Measurements from ENCODE around the gene CSF1R. TPM values are rescaled to one million over a fixed set of nuclear protein-coding genes. Genes with fewer than 3 reads are reported as not detected.
A peak's percentile ranks its signal among the peaks of the same experiment; 100 is the strongest.

Gene CSF1R
- total and polyA plus RNA-seq, 10 donors, result 23.1 to 429 (median 291) TPM

DNA sequence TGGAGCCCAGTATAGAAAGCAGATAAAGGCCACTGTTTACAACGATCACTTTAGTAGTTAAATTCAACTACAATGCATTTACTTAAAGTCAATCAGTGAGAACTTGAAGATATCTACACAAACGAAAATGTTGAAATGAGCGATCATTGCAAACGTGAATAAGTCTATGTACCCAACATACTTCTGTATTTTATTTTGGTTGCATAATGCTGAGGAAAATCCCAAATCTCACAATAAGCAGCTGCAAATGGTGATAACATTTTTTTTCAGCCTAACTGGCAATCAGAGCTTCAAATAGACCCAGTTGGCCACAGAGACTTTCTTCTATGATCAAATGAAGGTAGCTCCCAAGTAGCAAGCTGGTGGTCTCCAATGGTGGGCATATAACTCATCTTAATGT lies 37.2 kb upstream of the CSF1R start:
- WGBS, 5 donors, result 45 to 61% (median 55%) methylated on average over 4 of the region's 4 CpGs
- H3K36me3 ChIP-seq, result peaks cover 0 to 90% (median 0%) of the 10 kb centered on the region in 6 donors

DNA sequence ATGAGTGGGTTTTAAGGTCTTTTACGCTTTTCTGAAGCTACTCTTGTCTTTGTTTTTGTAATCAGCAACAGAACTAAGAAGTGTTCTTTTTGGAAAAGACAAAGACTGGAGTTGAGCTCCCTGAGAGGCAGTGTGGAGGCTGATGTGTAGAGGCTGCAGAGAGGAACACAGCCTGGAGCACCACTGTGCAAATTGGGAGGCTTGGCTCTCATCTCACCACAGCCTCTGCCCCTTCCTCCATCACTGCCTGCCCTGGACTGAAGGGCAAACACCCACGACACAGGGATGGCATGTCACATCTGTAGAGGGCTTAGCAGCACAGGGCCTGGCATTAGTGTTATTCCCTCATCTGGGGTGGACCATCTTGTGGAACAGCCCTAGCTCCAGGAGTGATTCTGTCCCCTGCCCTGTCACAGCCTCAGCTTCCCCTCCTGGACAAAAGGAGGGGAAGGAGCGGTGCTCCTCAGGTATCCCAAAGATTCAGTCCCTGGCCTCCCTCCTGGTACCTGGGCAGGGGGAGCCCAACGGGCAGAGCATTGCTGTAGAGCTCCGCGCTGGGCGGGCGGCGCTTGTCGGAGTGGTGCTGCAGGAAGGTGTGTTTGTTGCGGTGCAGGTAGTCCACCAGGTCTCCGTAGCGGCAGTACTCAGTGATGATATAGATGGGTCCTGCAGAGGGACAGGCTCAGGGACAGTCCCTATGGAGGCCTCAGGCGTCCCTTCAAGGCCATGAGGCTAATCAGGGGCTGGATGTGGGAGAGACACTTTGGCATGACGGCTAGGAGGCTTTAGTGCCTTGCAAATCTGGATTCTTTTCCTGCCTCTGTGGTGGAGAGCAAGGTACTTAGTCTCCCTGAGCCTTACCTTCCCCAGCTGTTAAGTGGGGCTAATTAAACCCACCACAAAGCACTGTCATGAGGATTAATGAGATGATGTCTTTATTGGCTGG lies 36.5 kb upstream of the CSF1R start:
- TF ChIP-seq, protein P1, sequence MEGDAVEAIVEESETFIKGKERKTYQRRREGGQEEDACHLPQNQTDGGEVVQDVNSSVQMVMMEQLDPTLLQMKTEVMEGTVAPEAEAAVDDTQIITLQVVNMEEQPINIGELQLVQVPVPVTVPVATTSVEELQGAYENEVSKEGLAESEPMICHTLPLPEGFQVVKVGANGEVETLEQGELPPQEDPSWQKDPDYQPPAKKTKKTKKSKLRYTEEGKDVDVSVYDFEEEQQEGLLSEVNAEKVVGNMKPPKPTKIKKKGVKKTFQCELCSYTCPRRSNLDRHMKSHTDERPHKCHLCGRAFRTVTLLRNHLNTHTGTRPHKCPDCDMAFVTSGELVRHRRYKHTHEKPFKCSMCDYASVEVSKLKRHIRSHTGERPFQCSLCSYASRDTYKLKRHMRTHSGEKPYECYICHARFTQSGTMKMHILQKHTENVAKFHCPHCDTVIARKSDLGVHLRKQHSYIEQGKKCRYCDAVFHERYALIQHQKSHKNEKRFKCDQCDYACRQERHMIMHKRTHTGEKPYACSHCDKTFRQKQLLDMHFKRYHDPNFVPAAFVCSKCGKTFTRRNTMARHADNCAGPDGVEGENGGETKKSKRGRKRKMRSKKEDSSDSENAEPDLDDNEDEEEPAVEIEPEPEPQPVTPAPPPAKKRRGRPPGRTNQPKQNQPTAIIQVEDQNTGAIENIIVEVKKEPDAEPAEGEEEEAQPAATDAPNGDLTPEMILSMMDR (IDR thresholded peaks at IDR 0.05 in 8 of 11, conservative IDR thresholded peaks at IDR 0.05 in 3 of 11), result no peak
- peak in 2 of 3 donors; percentile 15 to 53 for TF ChIP-seq POLR2AphosphoS5 (IDR thresholded peaks at IDR 0.05)
- no peak for TF ChIP-seq POLR2A (IDR thresholded peaks at IDR 0.05)
- H3K4me1 ChIP-seq, result peaks cover 0 to 26% (median 6%) of the 10 kb centered on the region in 6 donors
- H3K36me3 ChIP-seq, result peaks cover 0 to 90% (median 0%) of the 10 kb centered on the region in 6 donors
- no peak overlapping the region for H3K4me3 ChIP-seq
- intact Hi-C loops (cut with DNase I; ENCODE audit: low total_unique reads), result no loop called here
- peak overlapping the region in 4 of 8 donors; percentile 18 to 64 (median 43) for H3K27ac ChIP-seq
- WGBS, 5 donors, result 87 to 95% (median 90%) methylated on average over 6 to 15 of the region's 15 CpGs
- no peaks in the 10 kb centered on the region for H3K27me3 ChIP-seq (replicated peaks in 1 of 7)
- peak; percentile 70 for DNase-seq
- no peaks in the 10 kb centered on the region for H3K9me3 ChIP-seq

More for the DNA sequence above, 37.2 kb upstream of the CSF1R start:
- peak overlapping the region in 4 of 8 donors; percentile 18 to 64 (median 43) for H3K27ac ChIP-seq
- H3K4me3 ChIP-seq, result no peak overlapping the region
- no peak for DNase-seq
- TF ChIP-seq POLR2A (IDR thresholded peaks at IDR 0.05), result no peak
- TF ChIP-seq, protein P1 (IDR thresholded peaks at IDR 0.05 in 8 of 11, conservative IDR thresholded peaks at IDR 0.05 in 3 of 11), result no peak
- H3K4me1 ChIP-seq, result peaks cover 0 to 26% (median 6%) of the 10 kb centered on the region in 6 donors
- H3K27me3 ChIP-seq (replicated peaks in 1 of 7), result no peaks in the 10 kb centered on the region
- intact Hi-C loops (cut with DNase I; ENCODE audit: low total_unique reads), result no loop called here
- H3K9me3 ChIP-seq, result no peaks in the 10 kb centered on the region

DNA sequence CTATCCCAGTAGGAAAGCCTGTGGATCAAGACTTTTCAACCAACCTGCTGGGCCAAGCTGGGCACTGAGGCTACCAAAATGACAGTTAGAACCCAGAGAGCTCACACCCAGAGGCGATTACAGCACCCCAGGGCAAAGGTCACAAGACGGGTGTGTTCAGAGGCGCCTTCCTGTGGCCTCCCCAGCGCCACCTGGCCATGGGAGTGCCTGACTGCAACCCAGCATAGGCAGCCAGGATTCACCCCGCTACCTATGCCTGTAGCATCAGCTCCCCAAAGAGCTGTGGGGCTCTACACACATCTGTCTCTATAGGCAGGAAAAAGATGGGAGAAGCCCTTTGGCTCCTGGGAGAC lies 35.8 kb upstream of the CSF1R start:
- peak overlapping the region in 2 of 8 donors; percentile 11 to 52 for H3K27ac ChIP-seq
- no peaks in the 10 kb centered on the region for H3K27me3 ChIP-seq (replicated peaks in 1 of 7)
- DNase-seq, result peak; percentile 79
- 37 to 71% (median 47%) methylated on average over 1 to 5 of the region's 5 CpGs for WGBS, 5 donors
- intact Hi-C loops (cut with DNase I; ENCODE audit: low total_unique reads), result no loop called here
- no peaks in the 10 kb centered on the region for H3K9me3 ChIP-seq
- peaks cover 0 to 26% (median 6%) of the 10 kb centered on the region in 6 donors for H3K4me1 ChIP-seq
- TF ChIP-seq POLR2A (IDR thresholded peaks at IDR 0.05), result no peak
- TF ChIP-seq, protein P1 (IDR thresholded peaks at IDR 0.05 in 8 of 11, conservative IDR thresholded peaks at IDR 0.05 in 3 of 11), result peak in 2 of 11 experiments; percentile 14 to 34
- no peak overlapping the region for H3K4me3 ChIP-seq
- H3K36me3 ChIP-seq, result peaks cover 0 to 95% (median 0%) of the 10 kb centered on the region in 6 donors

Data from spleen (tissue), 11 donors.